Measurements from ENCODE around the gene HS3ST5.

HS3ST5 gene

GRCh38 chr6:114375541-114376192 lies 32.8 kb upstream of the HS3ST5 start:
- H3K27ac ChIP-seq, result no peak overlapping the region
- TF ChIP-seq ZFX (IDR thresholded peaks at IDR 0.05; ENCODE audit: borderline replicate concordance), result no peak
- TF ChIP-seq CTCF (IDR thresholded peaks at IDR 0.05), result no peak

DNA sequence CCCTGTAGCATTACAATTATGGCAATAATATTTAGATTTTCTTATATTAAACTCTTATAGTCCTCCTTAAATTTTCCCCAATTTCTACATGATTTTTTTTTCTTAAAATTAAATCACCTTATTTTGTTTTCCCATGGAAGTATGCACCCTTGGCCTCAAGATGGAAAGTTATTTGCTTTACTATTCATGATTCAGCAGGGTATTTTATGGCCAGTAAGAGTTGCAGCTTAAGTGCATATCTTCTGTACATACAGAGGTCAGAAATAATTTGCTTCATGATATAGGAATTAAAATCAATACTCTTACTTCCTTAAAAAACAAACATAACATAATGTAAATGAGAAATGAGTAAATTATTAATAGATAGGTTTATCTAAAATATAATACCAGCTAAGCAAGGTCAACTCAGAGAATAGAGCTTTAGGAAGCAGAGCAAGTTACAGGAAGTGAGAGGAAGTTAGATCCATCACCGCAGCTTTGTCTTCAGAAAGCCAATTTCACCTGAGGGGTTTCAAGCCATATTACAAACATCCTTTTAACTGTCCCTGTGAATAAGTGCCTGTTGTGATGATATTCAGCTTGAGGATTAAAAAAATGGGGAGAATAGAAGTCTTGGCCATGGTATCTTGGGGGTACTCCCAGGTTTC lies 24.6 kb upstream of the HS3ST5 start:
- H3K27ac ChIP-seq, result no peak overlapping the region
- TF ChIP-seq CTCF (IDR thresholded peaks at IDR 0.05) (no peak), ZFX (IDR thresholded peaks at IDR 0.05; ENCODE audit: borderline replicate concordance) (no peak)

- no peak overlapping the region for H3K27ac ChIP-seq
- no peak for TF ChIP-seq CTCF (IDR thresholded peaks at IDR 0.05)
These were observed 24.1 kb upstream of the HS3ST5 start for GRCh38 chr6:114366899-114367298.

DNA sequence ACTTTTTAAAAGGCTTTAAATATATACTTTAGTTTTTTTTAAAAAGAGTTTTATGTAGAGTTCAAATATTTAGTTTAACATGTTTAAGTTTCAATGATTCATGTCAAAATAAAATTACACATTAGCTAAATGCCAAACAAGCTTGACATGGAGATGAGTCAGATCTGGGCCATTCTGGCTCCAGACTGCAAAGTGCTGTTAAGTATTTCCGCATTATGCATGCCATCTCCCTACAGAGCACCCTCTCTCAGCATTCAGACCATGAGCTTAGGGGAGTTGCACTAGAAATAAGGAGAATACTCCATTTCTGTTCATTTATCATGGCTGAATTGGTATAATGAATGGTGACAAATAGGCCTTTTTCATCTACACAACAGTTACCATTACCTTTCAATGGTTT lies 21.5 kb upstream of the HS3ST5 start:
- H3K27ac ChIP-seq, result no peak overlapping the region
- TF ChIP-seq CTCF (IDR thresholded peaks at IDR 0.05) (no peak), ZFX (IDR thresholded peaks at IDR 0.05; ENCODE audit: borderline replicate concordance) (no peak)

GRCh38 chr6:114362957-114363356 lies 20.1 kb upstream of the HS3ST5 start:
- no peak overlapping the region for H3K27ac ChIP-seq
- TF ChIP-seq ZFX (IDR thresholded peaks at IDR 0.05; ENCODE audit: borderline replicate concordance) (no peak), CTCF (IDR thresholded peaks at IDR 0.05) (no peak)

GRCh38 chr6:114362396-114362795 lies 19.6 kb upstream of the HS3ST5 start:
- no peak overlapping the region for H3K27ac ChIP-seq
- TF ChIP-seq ZFX (IDR thresholded peaks at IDR 0.05; ENCODE audit: borderline replicate concordance) (no peak), CTCF (IDR thresholded peaks at IDR 0.05) (no peak)

GRCh38 chr6:114361036-114361435 lies 18.2 kb upstream of the HS3ST5 start:
- H3K27ac ChIP-seq, result no peak overlapping the region

More at GRCh38 chr6:114361036-114361435, 18.2 kb upstream of the HS3ST5 start:
- TF ChIP-seq ZFX (IDR thresholded peaks at IDR 0.05; ENCODE audit: borderline replicate concordance) (no peak), CTCF (IDR thresholded peaks at IDR 0.05) (no peak)
